ENCODE measurements around the gene PNPLA6. TPM values are rescaled to one million over a fixed set of nuclear protein-coding genes. Genes with fewer than 3 reads are reported as not detected.

PNPLA6 gene
- total and polyA plus RNA-seq, 2 of the 13 experiments (the other 11 are each of a cell fraction or from before 2014, with no cell fraction given) = 24.9 to 28.2 TPM

GRCh38 chr19:7494416-7495098 is 41.0 kb upstream of the PNPLA6 start (continued):
- peak; percentile 20; the same call in 1 of the 2 replicates for TF ChIP-seq ZNF609 (CRISPR knock-in tag; IDR thresholded peaks at IDR 0.05; ENCODE audit: borderline replicate concordance)
- no peak for TF ChIP-seq RBFOX2 (IDR thresholded peaks at IDR 0.05; ENCODE audit: low read depth, low read length)
- TF ChIP-seq NKX3-1 (CRISPR knock-in tag; IDR thresholded peaks at IDR 0.05) = no peak
- TF ChIP-seq SKI (IDR thresholded peaks at IDR 0.05; ENCODE audit: partially characterized antibody) = peak; percentile 38
- TF ChIP-seq PATZ1 (CRISPR knock-in tag; IDR thresholded peaks at IDR 0.05) = peak; percentile 47
- peak; percentile 46; the same call in 1 of the 2 replicates for TF ChIP-seq DRAP1 (CRISPR knock-in tag; IDR thresholded peaks at IDR 0.05)
- TF ChIP-seq TSC22D2 (CRISPR knock-in tag; IDR thresholded peaks at IDR 0.05; ENCODE audit: borderline replicate concordance) = no peak
- peak; percentile 61; the same call in 1 of the 2 replicates for TF ChIP-seq ZNF430 (CRISPR knock-in tag; IDR thresholded peaks at IDR 0.05)
- TF ChIP-seq ZBTB2 (CRISPR knock-in tag; IDR thresholded peaks at IDR 0.05; ENCODE audit: low read depth) = no peak
- TF ChIP-seq HOXA5 (CRISPR knock-in tag; IDR thresholded peaks at IDR 0.05) = no peak
- peak; percentile 81 for TF ChIP-seq SAP130 (CRISPR knock-in tag; IDR thresholded peaks at IDR 0.05; ENCODE audit: low read depth)
- TF ChIP-seq THAP7 (CRISPR knock-in tag; IDR thresholded peaks at IDR 0.05) = 0 out of 2 replicates have a peak, but pooled peaks have one; percentile 45
- peak; percentile 58 for TF ChIP-seq FOXJ3 (CRISPR knock-in tag; IDR thresholded peaks at IDR 0.05; ENCODE audit: borderline replicate concordance)
- TF ChIP-seq ZFP90 (CRISPR knock-in tag; IDR thresholded peaks at IDR 0.05; ENCODE audit: borderline replicate concordance) = 0 out of 2 replicates have a peak, but pooled peaks have one; percentile 62
- peak; percentile 59 for TF ChIP-seq FOXO1 (CRISPR knock-in tag; IDR thresholded peaks at IDR 0.05)
- TF ChIP-seq STAT6 (CRISPR knock-in tag; IDR thresholded peaks at IDR 0.05; ENCODE audit: borderline replicate concordance) = peak; percentile 69; the same call in 1 of the 2 replicates

Data from HepG2 (cell line).